ENCODE data around the gene NPTX1. TPM values are rescaled to one million over a fixed set of nuclear protein-coding genes. Genes with fewer than 3 reads are reported as not detected.

Gene NPTX1
- total and polyA plus RNA-seq, 2 of the 13 experiments (the other 11 are each of a cell fraction or from before 2014, with no cell fraction given): 0.01 TPM; not detected in 1

- TF ChIP-seq, protein P1, sequence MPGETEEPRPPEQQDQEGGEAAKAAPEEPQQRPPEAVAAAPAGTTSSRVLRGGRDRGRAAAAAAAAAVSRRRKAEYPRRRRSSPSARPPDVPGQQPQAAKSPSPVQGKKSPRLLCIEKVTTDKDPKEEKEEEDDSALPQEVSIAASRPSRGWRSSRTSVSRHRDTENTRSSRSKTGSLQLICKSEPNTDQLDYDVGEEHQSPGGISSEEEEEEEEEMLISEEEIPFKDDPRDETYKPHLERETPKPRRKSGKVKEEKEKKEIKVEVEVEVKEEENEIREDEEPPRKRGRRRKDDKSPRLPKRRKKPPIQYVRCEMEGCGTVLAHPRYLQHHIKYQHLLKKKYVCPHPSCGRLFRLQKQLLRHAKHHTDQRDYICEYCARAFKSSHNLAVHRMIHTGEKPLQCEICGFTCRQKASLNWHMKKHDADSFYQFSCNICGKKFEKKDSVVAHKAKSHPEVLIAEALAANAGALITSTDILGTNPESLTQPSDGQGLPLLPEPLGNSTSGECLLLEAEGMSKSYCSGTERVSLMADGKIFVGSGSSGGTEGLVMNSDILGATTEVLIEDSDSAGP (CRISPR knock-in tag; IDR thresholded peaks at IDR 0.05; ENCODE audit: borderline replicate concordance): peak; percentile 81; the same call in 1 of the 2 replicates
- TF ChIP-seq, protein P2, sequence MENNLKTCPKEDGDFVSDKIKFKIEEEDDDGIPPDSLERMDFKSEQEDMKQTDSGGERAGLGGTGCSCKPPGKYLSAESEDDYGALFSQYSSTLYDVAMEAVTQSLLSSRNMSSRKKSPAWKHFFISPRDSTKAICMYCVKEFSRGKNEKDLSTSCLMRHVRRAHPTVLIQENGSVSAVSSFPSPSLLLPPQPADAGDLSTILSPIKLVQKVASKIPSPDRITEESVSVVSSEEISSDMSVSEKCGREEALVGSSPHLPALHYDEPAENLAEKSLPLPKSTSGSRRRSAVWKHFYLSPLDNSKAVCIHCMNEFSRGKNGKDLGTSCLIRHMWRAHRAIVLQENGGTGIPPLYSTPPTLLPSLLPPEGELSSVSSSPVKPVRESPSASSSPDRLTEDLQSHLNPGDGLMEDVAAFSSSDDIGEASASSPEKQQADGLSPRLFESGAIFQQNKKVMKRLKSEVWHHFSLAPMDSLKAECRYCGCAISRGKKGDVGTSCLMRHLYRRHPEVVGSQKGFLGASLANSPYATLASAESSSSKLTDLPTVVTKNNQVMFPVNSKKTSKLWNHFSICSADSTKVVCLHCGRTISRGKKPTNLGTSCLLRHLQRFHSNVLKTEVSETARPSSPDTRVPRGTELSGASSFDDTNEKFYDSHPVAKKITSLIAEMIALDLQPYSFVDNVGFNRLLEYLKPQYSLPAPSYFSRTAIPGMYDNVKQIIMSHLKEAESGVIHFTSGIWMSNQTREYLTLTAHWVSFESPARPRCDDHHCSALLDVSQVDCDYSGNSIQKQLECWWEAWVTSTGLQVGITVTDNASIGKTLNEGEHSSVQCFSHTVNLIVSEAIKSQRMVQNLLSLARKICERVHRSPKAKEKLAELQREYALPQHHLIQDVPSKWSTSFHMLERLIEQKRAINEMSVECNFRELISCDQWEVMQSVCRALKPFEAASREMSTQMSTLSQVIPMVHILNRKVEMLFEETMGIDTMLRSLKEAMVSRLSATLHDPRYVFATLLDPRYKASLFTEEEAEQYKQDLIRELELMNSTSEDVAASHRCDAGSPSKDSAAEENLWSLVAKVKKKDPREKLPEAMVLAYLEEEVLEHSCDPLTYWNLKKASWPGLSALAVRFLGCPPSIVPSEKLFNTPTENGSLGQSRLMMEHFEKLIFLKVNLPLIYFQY (CRISPR knock-in tag; IDR thresholded peaks at IDR 0.05; ENCODE audit: borderline replicate concordance): 0 out of 2 replicates have a peak, but pooled peaks have one; percentile 37
- peak; percentile 82 for TF ChIP-seq SALL1 (CRISPR knock-in tag; IDR thresholded peaks at IDR 0.05)
- TF ChIP-seq POLR2AphosphoS2 (IDR thresholded peaks at IDR 0.05; ENCODE audit: low read depth, low read length): no peak
- TF ChIP-seq SP4 (CRISPR knock-in tag; IDR thresholded peaks at IDR 0.05): 0 out of 2 replicates have a peak, but pooled peaks have one; percentile 21
- peak; percentile 56; the same call in 1 of the 2 replicates for TF ChIP-seq MIXL1 (CRISPR knock-in tag; IDR thresholded peaks at IDR 0.05)
- peak; percentile 22; the same call in 1 of the 2 replicates for TF ChIP-seq NRL (CRISPR knock-in tag; IDR thresholded peaks at IDR 0.05; ENCODE audit: borderline replicate concordance)
- TF ChIP-seq ZNF607 (CRISPR knock-in tag; IDR thresholded peaks at IDR 0.05; ENCODE audit: borderline replicate concordance): peak; percentile 79; the same call in 1 of the 2 replicates
- peak; percentile 69; the same call in 1 of the 2 replicates for TF ChIP-seq ZNF550 (CRISPR knock-in tag; IDR thresholded peaks at IDR 0.05; ENCODE audit: borderline replicate concordance)
- no peak for TF ChIP-seq PREB (CRISPR knock-in tag; IDR thresholded peaks at IDR 0.05)
- no peak for TF ChIP-seq NR2F6 (IDR thresholded peaks at IDR 0.05)
- TF ChIP-seq NR2F6 (CRISPR knock-in tag; IDR thresholded peaks at IDR 0.05): peak; percentile 59; the same call in 1 of the 2 replicates
- no peak for TF ChIP-seq ZNF260 (CRISPR knock-in tag; IDR thresholded peaks at IDR 0.05; ENCODE audit: borderline replicate concordance, low read depth)
- peak; percentile 64 for TF ChIP-seq ZGPAT (CRISPR knock-in tag; IDR thresholded peaks at IDR 0.05)
- TF ChIP-seq NPAS2 (CRISPR knock-in tag; IDR thresholded peaks at IDR 0.05; ENCODE audit: borderline replicate concordance): 0 out of 2 replicates have a peak, but pooled peaks have one; percentile 61
- no peak for TF ChIP-seq RBFOX2 (IDR thresholded peaks at IDR 0.05; ENCODE audit: low read depth, low read length)
- peak; percentile 48 for TF ChIP-seq AGO2 (optimal IDR thresholded peaks at IDR 0.05; ENCODE audit: low read depth, low read length)
- peak; percentile 92 for TF ChIP-seq HNRNPK (IDR thresholded peaks at IDR 0.05; ENCODE audit: low read depth, low read length, poor library complexity, severe bottlenecking)
- peak; percentile 40; the same call in 1 of the 2 replicates for TF ChIP-seq ISL2 (CRISPR knock-in tag; IDR thresholded peaks at IDR 0.05)
- TF ChIP-seq ZBTB25 (CRISPR knock-in tag; IDR thresholded peaks at IDR 0.05): peak; percentile 76; the same call in 1 of the 2 replicates
Observed at GRCh38 chr17:80426671-80427326, 49.6 kb downstream of the NPTX1 start (continued).
